Neural progenitor cell (in vitro differentiated cells): Measurements from ENCODE around the gene ADH7.

Source experiments
- CTCF ChIP-seq: fragments of 200-600 bp; sonication (generic); IDR thresholded peaks from 2 replicates; pipeline ENCODE4 v1.5.1; 2017; ENCODE audit warnings: antibody characterized with exemption, mild to moderate bottlenecking
- EZH2 ChIP-seq: fragments of 200-600 bp; sonication (generic); IDR thresholded peaks from 2 replicates; pipeline ENCODE4 v1.6.1; 2017; ENCODE audit warnings: antibody characterized with exemption, mild to moderate bottlenecking, moderate library complexity
- EZH2phosphoT487 ChIP-seq: fragments of 200-600 bp; sonication (generic); IDR thresholded peaks from 2 replicates; pipeline ENCODE4 v1.6.1; 2017; ENCODE audit warnings: antibody characterized with exemption

GRCh38 chr4:99435154-99435553 is at the start of gene ADH7:
- TF ChIP-seq CTCF (no peak), EZH2 (no peak), EZH2phosphoT487 (no peak)
